ENCODE results near the gene ACAP1.
A peak's percentile ranks its signal among the peaks of the same experiment; 100 is the strongest.
"Not testable (repeated sequence)": the region's sequence is repeated elsewhere in the genome, so short reads cannot be mapped to it uniquely, and the experiment has no call there.

ACAP1 gene

GRCh38 chr17:7328840-7329373 is 7.4 kb upstream of the ACAP1 start, which contains the start of gene NEURL4:
NEURL4 (minus strand) TSS chr17:7329335; CDS start chr17:7329312, 23 bp downstream.
- DNase-seq (ENCODE audit: low read depth in 2 of 2): no peak

GRCh38 chr17:7329374-7329996 is 6.8 kb upstream of the ACAP1 start:
- DNase-seq (ENCODE audit: low read depth in 2 of 2): peak; percentile 99

- no peak for DNase-seq (ENCODE audit: low read depth in 2 of 2)
Observed at GRCh38 chr17:7329997-7330637, 6.2 kb upstream of the ACAP1 start.

GRCh38 chr17:7330638-7331015 is 5.7 kb upstream of the ACAP1 start:
- DNase-seq (ENCODE audit: low read depth in 2 of 2): no peak

GRCh38 chr17:7332111-7332510 is 4.2 kb upstream of the ACAP1 start:
- no peak for DNase-seq (ENCODE audit: low read depth in 2 of 2)

- not testable (repeated sequence) for DNase-seq (ENCODE audit: low read depth in 2 of 2)
Observed at GRCh38 chr17:7332600-7333069, 3.7 kb upstream of the ACAP1 start.

GRCh38 chr17:7334938-7335538 is 1.3 kb upstream of the ACAP1 start:
- DNase-seq (ENCODE audit: low read depth in 2 of 2): no peak

- not testable (repeated sequence) for DNase-seq (ENCODE audit: low read depth in 2 of 2)
Observed at GRCh38 chr17:7335765-7336164, 564 bp upstream of the ACAP1 start.

GRCh38 chr17:7337600-7337999 is 1.3 kb downstream of the ACAP1 start:
- not testable (repeated sequence) for DNase-seq (ENCODE audit: low read depth in 2 of 2)

- no peak for DNase-seq (ENCODE audit: low read depth in 2 of 2)
Observed at GRCh38 chr17:7340179-7340578, 3.9 kb downstream of the ACAP1 start.

GRCh38 chr17:7341842-7342241 is 5.5 kb downstream of the ACAP1 start:
- no peak for DNase-seq (ENCODE audit: low read depth in 2 of 2)

- DNase-seq (ENCODE audit: low read depth in 2 of 2): no peak
Observed at GRCh38 chr17:7343250-7343649, 6.9 kb downstream of the ACAP1 start.

GRCh38 chr17:7346761-7347614 is 10.7 kb downstream of the ACAP1 start:
- no peak for DNase-seq (ENCODE audit: low read depth in 2 of 2)

- no peak for DNase-seq (ENCODE audit: low read depth in 2 of 2)
Observed at GRCh38 chr17:7347630-7348477, 11.5 kb downstream of the ACAP1 start.

GRCh38 chr17:7348478-7349242 is 12.3 kb downstream of the ACAP1 start:
- no peak for DNase-seq (ENCODE audit: low read depth in 2 of 2)

GRCh38 chr17:7351665-7352502 is 15.6 kb downstream of the ACAP1 start, which contains the start of gene KCTD11:
KCTD11 (plus strand) TSS chr17:7352162.
- DNase-seq (ENCODE audit: low read depth in 2 of 2): peak; percentile 86 to 88

GRCh38 chr17:7352503-7352889 is 16.2 kb downstream of the ACAP1 start:
- no peak for DNase-seq (ENCODE audit: low read depth in 2 of 2)

GRCh38 chr17:7352910-7353635 is 16.7 kb downstream of the ACAP1 start:
- DNase-seq (ENCODE audit: low read depth in 2 of 2): no peak
